HCT116 (cell line): ENCODE results near the gene MACROD1. TPM values are rescaled to one million over a fixed set of nuclear protein-coding genes. Genes with fewer than 3 reads are reported as not detected.

Source experiments
- ATAC-seq: fragments of 200-7000 bp; cut with Tn5 transposase; 2 replicates; pipeline ENCODE4 v1.9.1; 2020; ENCODE audit warnings: mild to moderate bottlenecking, moderate library complexity
- BruUV-seq: library from RNA; stranded (reverse); fragments of 400-500 nt; replicated peaks from 2 replicates; lab custom pipeline; 2021; lab: Mats Ljungman, UMichigan
- CTCF ChIA-PET: fragments of 300-600 bp; sonication (Branson Sonifier 250); formaldehyde crosslinking; loops from one replicate; lab custom pipeline; 2021; ENCODE audit warnings: antibody characterized with exemption; lab: Charles Lee
- POLR2A ChIA-PET: fragments of 300-600, 350-600 bp; sonication (Branson Sonifier 250); formaldehyde crosslinking; loops from one replicate; lab custom pipeline; 2021; ENCODE audit warnings: antibody characterized with exemption; lab: Charles Lee
- RAD21 ChIA-PET, 2 experiments: fragments of 300-600 bp; sonication (Branson Sonifier 250); formaldehyde crosslinking; loops; one replicate each; lab custom pipeline; 2023; ENCODE audit warnings: low total read pairs in 2 of 2; ENCODE audit not compliant: uncharacterized antibody in 2 of 2, unreplicated experiment in 2 of 2, low non-redundant PET in 1 of 2; lab: Charles Lee
- DNase-seq: peaks from one replicate; pipeline ENCODE4 v3.0.0-alpha.2; 2010; ENCODE audit warnings: low read depth, low spot score
- H2AFZ ChIP-seq: fragments of 200-600 bp; shearing (Covaris generic), sonication (generic); 2 replicates; pipeline ENCODE4 v1.6.1; 2017; ENCODE audit warnings: low read depth, mixed run types, mixed read lengths, antibody characterized with exemption, low read length; ENCODE audit not compliant: poor library complexity, severe bottlenecking
- H3K27ac ChIP-seq: 2 replicates; pipeline ENCODE4 v1.5.1; 2012; ENCODE audit warnings: low read depth, low read length
- H3K27me3 ChIP-seq: fragments of 200-600 bp; sonication (generic); 2 replicates; pipeline ENCODE4 v1.6.1; 2016; ENCODE audit warnings: mixed run types, low read length, mixed read lengths; ENCODE audit not compliant: insufficient read depth
- H3K36me3 ChIP-seq, 2 experiments: fragments of 200-500 bp in 1 of 2; fragments of 200-600 bp in 1 of 2; sonication (Bioruptor generic) in 1 of 2; sonication (generic) in 1 of 2; 2 replicates each; pipeline versions ENCODE4 v1.5.1 to v1.6.1; 2014 to 2016; ENCODE audit warnings: low read length in 2 of 2, inconsistent platforms in 1 of 2, mixed read lengths in 1 of 2, mixed run types in 1 of 2; ENCODE audit not compliant: insufficient read depth in 2 of 2, control insufficient read depth in 1 of 2
- H3K4me1 ChIP-seq, 2 experiments: fragments of 200-600 bp in 1 of 2; sonication (generic) in 1 of 2; 2 replicates each; pipeline versions ENCODE4 v1.5.1 to v1.6.1; 2012 to 2017; ENCODE audit warnings: low read length in 2 of 2, inconsistent platforms in 1 of 2, mild to moderate bottlenecking in 1 of 2, mixed read lengths in 1 of 2, mixed run types in 1 of 2, moderate library complexity in 1 of 2; ENCODE audit not compliant: insufficient read depth in 2 of 2, control insufficient read depth in 1 of 2
- H3K4me2 ChIP-seq: fragments of 200-600 bp; sonication (generic); 2 replicates; pipeline ENCODE4 v1.6.1; 2017; ENCODE audit warnings: mixed run types, low read length, mixed read lengths
- H3K4me3 ChIP-seq, 2 experiments: fragments of 200-600 bp in 1 of 2; sonication (generic) in 1 of 2; replicated peaks in 1 of 2; 2 replicates each; pipeline ENCODE4 v1.5.1; 2011 to 2016; ENCODE audit warnings: low read length in 2 of 2, control low read depth in 1 of 2, low read depth in 1 of 2, mild to moderate bottlenecking in 1 of 2, mixed read lengths in 1 of 2, mixed run types in 1 of 2
- H3K79me2 ChIP-seq: fragments of 200-600 bp; sonication (generic); 2 replicates; pipeline ENCODE4 v1.6.1; 2017; ENCODE audit warnings: mild to moderate bottlenecking, mixed run types, low read length, moderate library complexity, mixed read lengths; ENCODE audit not compliant: insufficient read depth
- H3K9ac ChIP-seq: fragments of 200-600 bp; sonication (generic); 2 replicates; pipeline ENCODE4 v1.6.1; 2016; ENCODE audit warnings: low read length, mixed read lengths
- H3K9me2 ChIP-seq: fragments of 200-600 bp; sonication (generic), shearing (Covaris generic); 2 replicates; pipeline ENCODE4 v1.6.1; 2017; ENCODE audit warnings: mixed run types, mild to moderate bottlenecking, moderate library complexity; ENCODE audit not compliant: insufficient read depth
- H3K9me3 ChIP-seq, 2 experiments: fragments of 200-500 bp in 1 of 2; fragments of 200-600 bp in 1 of 2; sonication (Bioruptor generic) in 1 of 2; sonication (generic) in 1 of 2; 2 replicates each; pipeline ENCODE4 v1.6.1; 2014 to 2017; ENCODE audit warnings: low read length in 2 of 2, mixed read lengths in 2 of 2, inconsistent platforms in 1 of 2, low read depth in 1 of 2, mild to moderate bottlenecking in 1 of 2, mixed run types in 1 of 2, moderate library complexity in 1 of 2; ENCODE audit not compliant: control insufficient read depth in 1 of 2, insufficient read depth in 1 of 2
- H4K20me1 ChIP-seq: fragments of 200-600 bp; sonication (generic), shearing (Covaris generic); 2 replicates; pipeline ENCODE4 v1.6.1; 2017; ENCODE audit warnings: mixed run types, mild to moderate bottlenecking, moderate library complexity; ENCODE audit not compliant: insufficient read depth
- ATF3 ChIP-seq: IDR thresholded peaks from 2 replicates; pipeline ENCODE4 v1.6.1; 2012
- CEBPB ChIP-seq: IDR thresholded peaks from 2 replicates; pipeline ENCODE4 v1.6.1; 2012; ENCODE audit warnings: low read depth
- CTCF ChIP-seq, 3 experiments: fragments of 200-600 bp in 1 of 3; sonication (generic) in 1 of 3; IDR thresholded peaks in 2 of 3; conservative IDR thresholded peaks in 1 of 3; 2 replicates each; pipeline ENCODE4 v1.5.1; 2012 to 2017; ENCODE audit warnings: low read depth in 2 of 3, low read length in 2 of 3, antibody characterized with exemption in 1 of 3, borderline replicate concordance in 1 of 3, control low read depth in 1 of 3, mild to moderate bottlenecking in 1 of 3, mixed read lengths in 1 of 3, mixed run types in 1 of 3, moderate library complexity in 1 of 3; ENCODE audit not compliant: insufficient read depth in 1 of 3
- EGR1 ChIP-seq: IDR thresholded peaks from 2 replicates; pipeline ENCODE4 v1.6.1; 2012; ENCODE audit warnings: low read depth
- ELF1 ChIP-seq: IDR thresholded peaks from 2 replicates; pipeline ENCODE4 v1.6.1; 2012; ENCODE audit warnings: low read depth, borderline replicate concordance
- EZH2 ChIP-seq: fragments of 200-600 bp; sonication (generic); IDR thresholded peaks from 2 replicates; pipeline ENCODE4 v1.6.1; 2017; ENCODE audit warnings: antibody characterized with exemption, mixed run types
- EZH2phosphoT487 ChIP-seq: fragments of 200-600 bp; IDR thresholded peaks from 2 replicates; pipeline ENCODE4 v1.6.1; 2018; ENCODE audit warnings: antibody characterized with exemption, borderline replicate concordance
- FOSL1 ChIP-seq: IDR thresholded peaks from 2 replicates; pipeline ENCODE4 v1.6.1; 2012; ENCODE audit warnings: low read depth
- POLR2A ChIP-seq: IDR thresholded peaks from 2 replicates; pipeline ENCODE4 v1.7.0; 2011; ENCODE audit warnings: borderline replicate concordance; ENCODE audit not compliant: insufficient read depth, insufficient read length; ENCODE audit errors: extremely low read depth
- RAD21 ChIP-seq: IDR thresholded peaks from 2 replicates; pipeline ENCODE4 v1.6.1; 2012; ENCODE audit warnings: low read depth, mild to moderate bottlenecking
- REST ChIP-seq: IDR thresholded peaks from 2 replicates; pipeline ENCODE4 v1.6.1; 2012; ENCODE audit warnings: low read depth
- SIN3A ChIP-seq: IDR thresholded peaks from 2 replicates; pipeline ENCODE4 v1.6.1; 2012; ENCODE audit warnings: low read depth
- SP1 ChIP-seq: IDR thresholded peaks from 2 replicates; pipeline ENCODE4 v1.6.1; 2012; ENCODE audit warnings: low read depth
- SRF ChIP-seq: IDR thresholded peaks from 2 replicates; pipeline ENCODE4 v1.6.1; 2012; ENCODE audit warnings: low read depth
- TCF7L2 ChIP-seq: IDR thresholded peaks from 2 replicates; pipeline ENCODE4 v1.7.0; 2011; ENCODE audit warnings: borderline replicate concordance, inconsistent platforms; ENCODE audit not compliant: insufficient read depth, insufficient read length; ENCODE audit errors: extremely low read depth
- YY1 ChIP-seq: IDR thresholded peaks from 2 replicates; pipeline ENCODE4 v1.6.1; 2011; ENCODE audit warnings: low read length, low read depth, moderate library complexity, mild to moderate bottlenecking; ENCODE audit not compliant: insufficient replicate concordance; ENCODE audit errors: extremely low read depth
- ZFX ChIP-seq: fragments of 450-650 bp; IDR thresholded peaks from 2 replicates; pipeline ENCODE4 v1.6.1; 2017
- intact Hi-C: fragments of 100-400 bp; cut with micrococcal nuclease; formaldehyde crosslinking; loops from 2 replicates; pipeline ENCODE4 v1.10.0; 2022
- total RNA-seq: library from RNA; stranded (reverse); gene quantifications from one replicate; pipeline ENCODE4 v1.2.1, GENCODE V29; 2021; ENCODE audit not compliant: unreplicated experiment

MACROD1 gene
- total RNA-seq, 1 experiment from 2014 or later = 61.1 TPM

- H3K27me3 ChIP-seq = no peaks in the 10 kb centered on the region
- H4K20me1 ChIP-seq = no peaks in the 10 kb centered on the region
- H3K27ac ChIP-seq = no peak overlapping the region
- TF ChIP-seq EZH2phosphoT487 (no peak), EGR1 (no peak), CTCF (IDR thresholded peaks at IDR 0.05 in 2 of 3, conservative IDR thresholded peaks at IDR 0.05 in 1 of 3; ENCODE audit: borderline replicate concordance in 1 of 3, insufficient read depth in 1 of 3, low read depth in 2 of 3, low read length in 2 of 3) (no peak), EZH2 (no peak), ATF3 (no peak), SIN3A (no peak), ZFX (no peak), FOSL1 (no peak), REST (no peak), SP1 (no peak), SRF (no peak), TCF7L2 (no peak), POLR2A (no peak), RAD21 (no peak), CEBPB (no peak), YY1 (no peak), ELF1 (no peak)
- TF ChIP-seq, all 23 proteins: peak for 0
- Histone ChIP-seq H3K4me1 (no peaks in the 10 kb centered on the region), H3K4me2 (no peak overlapping the region), H3K9ac (no peak overlapping the region), H3K79me2 (no peaks in the 10 kb centered on the region), H2AFZ (no peak overlapping the region), H3K9me3 (no peaks in the 10 kb centered on the region), H3K4me3 (no peak overlapping the region), H3K36me3 (no peaks in the 10 kb centered on the region), H3K9me2 (no peaks in the 10 kb centered on the region)
- intact Hi-C loops = no loop called here
- ChIA-PET RAD21 (no interaction called here), CTCF (no interaction called here), POLR2A (no interaction called here)
- ATAC-seq = no peak
- BruUV-seq = no TSS peak
- no peak for DNase-seq
Observed at GRCh38 chr11:64042301-64042700, 123.6 kb downstream of the MACROD1 start.
